ENCODE measurements around the gene TRPV3.

The TRPV3 gene

GRCh38 chr17:3545151-3545550, 12.5 kb downstream of the TRPV3 start:
- Histone ChIP-seq H3K4me2 (ENCODE audit: low read length) (no peak overlapping the region), H3K27me3 (ENCODE audit: insufficient read depth, low read length) (peaks cover 4% of the 10 kb centered on the region; the same call in 1 of the 2 replicates), H3K79me2 (ENCODE audit: insufficient read depth, low read length) (no peaks in the 10 kb centered on the region), H3K9ac (ENCODE audit: low read length) (no peak overlapping the region), H3K4me1 (ENCODE audit: insufficient read depth, low read length, severe bottlenecking) (no peaks in the 10 kb centered on the region), H2AFZ (ENCODE audit: low read length) (no peak overlapping the region), H3K36me3 (ENCODE audit: insufficient read depth, low read length) (no peaks in the 10 kb centered on the region), H3K9me3 (ENCODE audit: low read length) (no peaks in the 10 kb centered on the region), H3K27ac (ENCODE audit: low read depth, low read length, poor library complexity, severe bottlenecking) (no peak overlapping the region), H3F3A (ENCODE audit: insufficient read depth, low read length) (no peaks in the 10 kb centered on the region), H3K4me3 (ENCODE audit: low read depth, low read length, poor library complexity, severe bottlenecking) (no peak overlapping the region), H3K9me2 (ENCODE audit: low read depth, low read length) (no peaks in the 10 kb centered on the region), H4K20me1 (ENCODE audit: insufficient read depth, low read length) (no peaks in the 10 kb centered on the region)
- TF ChIP-seq CTCF (IDR thresholded peaks at IDR 0.05; ENCODE audit: low read length) (no peak), EZH2 (IDR thresholded peaks at IDR 0.05; ENCODE audit: borderline replicate concordance, low read length) (no peak)

- H3K4me1 ChIP-seq (ENCODE audit: insufficient read depth, low read length, severe bottlenecking): no peaks in the 10 kb centered on the region
- no peak for TF ChIP-seq EZH2 (IDR thresholded peaks at IDR 0.05; ENCODE audit: borderline replicate concordance, low read length)
- TF ChIP-seq CTCF (IDR thresholded peaks at IDR 0.05; ENCODE audit: low read length): no peak
- H3K27me3 ChIP-seq (ENCODE audit: insufficient read depth, low read length): no peaks in the 10 kb centered on the region; the same call in 1 of the 2 replicates
- H3K4me3 ChIP-seq (ENCODE audit: low read depth, low read length, poor library complexity, severe bottlenecking): no peak overlapping the region
- H3K36me3 ChIP-seq (ENCODE audit: insufficient read depth, low read length): no peaks in the 10 kb centered on the region
- no peaks in the 10 kb centered on the region for H3K79me2 ChIP-seq (ENCODE audit: insufficient read depth, low read length)
- no peak overlapping the region for H3K4me2 ChIP-seq (ENCODE audit: low read length)
- H3K9me3 ChIP-seq (ENCODE audit: low read length): no peaks in the 10 kb centered on the region
- no peaks in the 10 kb centered on the region for H3F3A ChIP-seq (ENCODE audit: insufficient read depth, low read length)
- no peaks in the 10 kb centered on the region for H3K9me2 ChIP-seq (ENCODE audit: low read depth, low read length)
- no peaks in the 10 kb centered on the region for H4K20me1 ChIP-seq (ENCODE audit: insufficient read depth, low read length)
- no peak overlapping the region for H3K27ac ChIP-seq (ENCODE audit: low read depth, low read length, poor library complexity, severe bottlenecking)
- no peak overlapping the region for H2AFZ ChIP-seq (ENCODE audit: low read length)
- no peak overlapping the region for H3K9ac ChIP-seq (ENCODE audit: low read length)
These were observed 13.2 kb downstream of the TRPV3 start for GRCh38 chr17:3544365-3544764.

GRCh38 chr17:3543453-3543852, 14.2 kb downstream of the TRPV3 start:
- no peaks in the 10 kb centered on the region for H3K79me2 ChIP-seq (ENCODE audit: insufficient read depth, low read length)
- no peak overlapping the region for H3K9ac ChIP-seq (ENCODE audit: low read length)
- H2AFZ ChIP-seq (ENCODE audit: low read length): no peak overlapping the region
- no peaks in the 10 kb centered on the region for H4K20me1 ChIP-seq (ENCODE audit: insufficient read depth, low read length)
- H3K9me3 ChIP-seq (ENCODE audit: low read length): no peaks in the 10 kb centered on the region
- TF ChIP-seq CTCF (IDR thresholded peaks at IDR 0.05; ENCODE audit: low read length): no peak
- no peak for TF ChIP-seq EZH2 (IDR thresholded peaks at IDR 0.05; ENCODE audit: borderline replicate concordance, low read length)
- no peak overlapping the region for H3K4me2 ChIP-seq (ENCODE audit: low read length)
- no peaks in the 10 kb centered on the region for H3K9me2 ChIP-seq (ENCODE audit: low read depth, low read length)
- no peaks in the 10 kb centered on the region for H3K36me3 ChIP-seq (ENCODE audit: insufficient read depth, low read length)
- no peak overlapping the region for H3K27ac ChIP-seq (ENCODE audit: low read depth, low read length, poor library complexity, severe bottlenecking)
- no peaks in the 10 kb centered on the region for H3F3A ChIP-seq (ENCODE audit: insufficient read depth, low read length)
- no peaks in the 10 kb centered on the region; the same call in 1 of the 2 replicates for H3K27me3 ChIP-seq (ENCODE audit: insufficient read depth, low read length)
- no peak overlapping the region for H3K4me3 ChIP-seq (ENCODE audit: low read depth, low read length, poor library complexity, severe bottlenecking)
- no peaks in the 10 kb centered on the region for H3K4me1 ChIP-seq (ENCODE audit: insufficient read depth, low read length, severe bottlenecking)
